GM19240 (cell line): ENCODE measurements around the gene PAFAH2.

Experiments
- DNase-seq: peaks from one replicate; pipeline ENCODE4 v3.0.0; 2011; ENCODE audit warnings: low spot score; ENCODE audit not compliant: insufficient read length

PAFAH2 gene

GRCh38 chr1:25997828-25998761 lies at the start of gene PAFAH2:
PAFAH2 (minus strand) TSS chr1:25998063; CDS start chr1:25990816, 7,247 bp downstream.
- DNase-seq, result peak; percentile 92

DNA sequence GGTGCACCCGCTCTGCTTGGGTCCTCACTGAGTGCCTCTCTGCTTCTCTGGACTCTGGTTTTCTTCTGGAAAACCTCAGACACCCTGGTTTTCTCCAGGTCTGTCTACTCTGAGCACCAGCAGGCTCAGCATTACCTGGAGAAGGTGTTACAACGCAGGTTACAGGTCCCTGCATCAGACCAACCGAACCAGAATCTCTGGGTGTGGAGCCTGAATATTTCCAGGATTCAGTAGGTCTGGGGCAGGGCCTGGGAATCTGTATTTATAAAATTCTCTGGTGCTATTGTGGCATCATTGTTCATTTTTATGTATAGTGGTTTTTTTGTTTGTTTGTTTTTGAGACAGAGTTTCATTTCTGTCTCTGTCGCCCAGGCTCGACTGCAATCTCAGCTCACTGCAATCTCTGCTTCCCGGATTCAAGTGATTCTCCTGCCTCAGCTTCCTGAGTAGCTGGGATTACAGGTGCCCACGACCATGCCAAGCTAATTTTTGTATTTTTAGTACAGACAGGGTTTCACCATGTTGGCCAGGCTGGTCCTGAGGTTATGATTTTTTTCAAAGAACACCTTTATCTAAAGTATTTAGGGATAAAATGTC lies 49.5 kb upstream of the PAFAH2 start:
- DNase-seq, result no peak

- DNase-seq, result no peak
Measured at GRCh38 chr1:26046246-26047095, 48.6 kb upstream of the PAFAH2 start.

DNA sequence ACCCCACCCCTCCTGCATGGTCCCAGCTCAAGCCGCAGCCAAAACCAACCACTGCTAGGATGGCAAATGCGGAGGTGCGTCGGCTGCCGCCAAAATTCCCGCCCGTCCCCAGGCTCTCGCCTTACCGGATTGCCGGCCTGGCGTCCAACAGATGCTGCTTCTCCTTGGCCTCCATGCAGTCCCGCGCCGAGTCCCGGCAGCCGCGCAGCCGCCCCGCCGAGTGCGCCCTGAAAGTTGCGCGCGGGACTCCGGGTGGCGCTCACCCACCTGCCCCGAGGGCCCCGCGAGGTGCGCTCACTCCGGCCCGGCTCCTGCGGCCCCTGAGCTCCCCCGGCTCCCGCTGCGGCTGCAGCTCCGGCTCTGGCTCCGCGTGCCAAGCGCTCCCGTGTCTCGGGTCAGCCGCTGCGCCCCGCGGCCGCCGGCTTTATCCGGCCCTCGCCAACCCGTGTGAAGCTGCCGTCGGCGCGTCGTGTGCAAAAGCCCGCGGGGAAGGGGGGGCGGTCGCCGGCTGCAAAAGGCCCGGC lies 47.9 kb upstream of the PAFAH2 start, which contains the start of gene SLC30A2:
SLC30A2 (minus strand) TSS at position 397 of the 524 bp plus-strand sequence; CDS start at position 175, 222 bp downstream.
- DNase-seq, result no peak

GRCh38 chr1:26044971-26045721 lies 47.3 kb upstream of the PAFAH2 start:
- no peak for DNase-seq

DNA sequence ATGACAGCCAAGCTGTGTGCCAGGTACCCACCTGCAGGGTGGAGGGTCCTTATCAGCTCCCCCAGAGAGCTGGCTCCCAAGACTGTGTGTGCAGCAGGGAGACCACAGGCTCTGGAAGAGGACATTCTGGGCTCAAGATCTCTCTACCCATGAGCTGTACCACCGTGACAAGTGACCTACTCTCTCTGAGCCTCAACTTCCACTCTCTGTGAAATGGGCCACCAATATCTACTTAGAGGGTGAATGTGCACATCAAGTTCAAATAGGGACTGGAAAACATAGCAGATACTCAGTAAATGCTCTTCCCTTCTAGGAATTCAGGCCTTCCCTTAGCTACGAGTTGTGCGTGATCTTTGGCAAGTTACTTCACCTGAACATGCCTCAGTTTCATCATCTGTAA lies 46.6 kb upstream of the PAFAH2 start:
- no peak for DNase-seq

- DNase-seq, result no peak
Measured at GRCh38 chr1:26043765-26044164, 45.9 kb upstream of the PAFAH2 start.

- DNase-seq, result no peak
Measured at GRCh38 chr1:26041978-26042377, 44.1 kb upstream of the PAFAH2 start.

GRCh38 chr1:26041401-26041800 lies 43.5 kb upstream of the PAFAH2 start:
- no peak for DNase-seq

DNA sequence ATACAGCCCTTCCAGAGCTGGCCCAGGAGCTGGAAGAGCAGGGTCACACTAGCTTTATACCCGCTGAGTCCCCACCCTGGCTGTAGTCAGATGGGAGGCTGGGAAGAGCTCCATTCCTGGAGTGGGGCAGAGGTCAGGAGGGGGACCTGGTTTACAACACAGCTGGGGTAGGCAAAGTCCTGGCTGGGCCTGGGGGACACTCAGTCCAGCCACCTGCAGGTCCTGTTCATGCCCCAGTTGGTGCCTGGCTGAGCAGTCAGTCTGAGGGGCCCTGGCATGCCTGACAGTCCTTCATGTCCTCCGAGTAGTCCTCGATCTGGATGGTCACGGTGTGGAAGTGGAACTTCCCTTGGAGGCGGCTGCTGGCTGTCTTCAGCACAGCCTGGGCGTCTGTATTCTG lies 41.0 kb upstream of the PAFAH2 start:
- DNase-seq, result no peak

- no peak for DNase-seq
Measured at GRCh38 chr1:26038477-26038876, 40.6 kb upstream of the PAFAH2 start.

GRCh38 chr1:26037904-26038303 lies 40.0 kb upstream of the PAFAH2 start:
- no peak for DNase-seq

GRCh38 chr1:26036756-26037281 lies 39.0 kb upstream of the PAFAH2 start:
- no peak for DNase-seq

DNA sequence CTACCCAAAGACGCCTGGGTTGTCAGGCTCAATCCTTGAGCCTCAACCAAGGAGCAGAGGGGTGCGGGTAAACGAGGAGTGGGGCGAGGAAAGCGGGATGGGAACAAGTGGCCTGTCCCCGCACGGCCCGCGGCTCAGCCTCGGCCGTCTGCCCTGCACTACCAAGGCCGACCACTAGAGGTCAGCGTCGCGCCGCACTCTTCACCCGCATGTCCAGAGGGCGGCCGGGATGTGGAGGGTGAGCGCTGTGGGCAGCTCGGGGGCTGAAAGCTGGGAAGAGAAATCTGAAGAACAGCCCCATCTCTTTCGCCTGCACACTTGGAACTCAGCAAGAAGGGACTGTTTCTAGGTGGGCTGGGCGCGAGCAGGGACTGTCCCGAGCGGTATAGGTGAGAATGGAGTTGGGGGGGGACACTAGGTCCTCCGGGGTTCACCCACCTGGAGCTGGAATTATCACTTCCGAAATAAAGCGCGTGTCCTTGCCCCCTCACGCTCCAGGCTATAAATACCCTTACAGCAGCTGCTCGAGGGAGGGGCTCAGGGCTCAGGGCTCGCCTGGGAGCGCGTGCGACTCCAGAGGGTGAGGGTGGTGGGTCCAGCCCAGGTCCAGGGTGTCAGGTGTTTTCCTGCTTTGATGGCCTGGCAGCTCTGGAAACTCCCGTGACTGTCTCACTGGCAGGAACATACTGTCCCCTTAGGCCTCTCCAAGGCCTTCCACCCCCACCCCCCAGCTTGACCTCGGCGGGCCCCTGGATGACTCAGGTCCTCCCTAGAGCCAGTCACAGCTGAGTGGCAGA lies 38.3 kb upstream of the PAFAH2 start:
- DNase-seq, result peak; percentile 82

DNA sequence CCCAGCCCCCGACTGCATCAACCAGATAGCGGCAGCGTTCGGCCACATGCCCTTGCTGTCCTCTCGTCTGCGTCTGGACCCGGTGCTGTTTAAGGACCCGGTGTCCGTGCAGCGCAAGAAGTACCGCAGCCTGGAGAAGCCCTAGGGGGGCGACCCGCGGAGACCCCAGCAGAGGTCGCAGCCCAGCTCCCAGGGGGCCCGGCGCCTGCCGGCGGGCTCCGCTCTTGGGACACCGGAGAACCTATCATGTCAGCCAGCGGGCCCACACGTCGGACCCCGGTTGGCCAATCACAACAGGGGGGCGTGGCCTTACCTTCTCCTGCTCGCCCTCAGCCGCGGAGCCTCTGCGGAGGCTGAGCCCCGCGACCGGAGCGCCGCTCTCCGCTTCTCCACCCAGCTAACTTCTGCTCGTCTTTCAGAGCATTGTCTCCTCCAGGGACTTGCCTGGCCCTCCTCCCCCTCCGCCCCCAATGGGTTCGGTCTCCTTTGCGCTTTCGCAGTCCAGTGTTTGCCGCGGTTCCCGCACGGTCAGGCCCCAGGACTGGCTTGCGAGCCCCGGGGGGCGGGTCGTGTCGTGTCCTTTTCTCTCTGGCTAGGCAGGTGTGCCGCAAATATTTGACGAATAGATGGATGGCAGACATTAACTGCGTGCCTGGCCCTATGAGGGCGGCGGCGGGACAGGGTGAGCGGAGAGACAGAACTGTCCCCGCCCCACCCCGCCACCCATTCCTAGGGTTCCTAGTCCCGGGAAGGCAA lies 37.5 kb upstream of the PAFAH2 start:
- DNase-seq, result peak; percentile 96

- no peak for DNase-seq
Measured at GRCh38 chr1:26034504-26035202, 36.8 kb upstream of the PAFAH2 start.

GRCh38 chr1:26032656-26033357 lies 34.9 kb upstream of the PAFAH2 start:
- DNase-seq, result no peak
